K562 (cell line): Measurements from ENCODE around the gene EXOC6. TPM values are rescaled to one million over a fixed set of nuclear protein-coding genes. Genes with fewer than 3 reads are reported as not detected.

Experiments
- ATAC-seq: fragments of 200-7000 bp; cut with Tn5 transposase; 3 replicates; pipeline ENCODE4 v1.9.1; 2020; ENCODE audit warnings: moderate library complexity
- BruUV-seq: library from RNA; stranded (reverse); fragments of 400-500 nt; replicated peaks from 2 replicates; lab custom pipeline; 2021; lab: Mats Ljungman, UMichigan
- CTCF ChIA-PET: fragments of 300-600 bp; formaldehyde crosslinking; extraction: SDS; loops from one replicate; lab custom pipeline; 2021; ENCODE audit warnings: low intra/inter-chr PET ratio; lab: Yijun Ruan, JAX
- POLR2A ChIA-PET: fragments of 300-600, 350-650 bp; sonication (Branson Sonifier 250); formaldehyde crosslinking; extraction: SDS; loops from one replicate; lab custom pipeline; 2021; ENCODE audit warnings: antibody characterized with exemption, inconsistent platforms; lab: Yijun Ruan, JAX
- DNase-seq, 4 experiments: peaks; one replicate each; pipeline versions ENCODE4 v3.0.0 to v3.0.0-alpha.2; 2011 to 2018; ENCODE audit warnings: low spot score in 3 of 4, mixed read lengths in 3 of 4; ENCODE audit errors: extremely low read depth in 1 of 4
- FAIRE-seq: peaks from 2 replicates; lab custom pipeline; 2011; peaks lifted over from hg19 to GRCh38; lab: Jason Lieb, UNC
- H2AFZ ChIP-seq: 2 replicates; pipeline ENCODE4 v1.6.0; 2011; ENCODE audit warnings: low read depth, low read length, control low read depth, inconsistent platforms
- H3K27ac ChIP-seq: fragments of 200-600 bp; 3 replicates; pipeline ENCODE4 v1.8.0; 2011; ENCODE audit warnings: low read depth, mild to moderate bottlenecking, control low read depth, inconsistent platforms, low read length, moderate library complexity, mixed read lengths; ENCODE audit errors: extremely low read depth
- H3K27me3 ChIP-seq, 2 experiments: fragments of 300-600 bp in 1 of 2; 2 replicates in 1 of 2; 3 replicates in 1 of 2; pipeline versions ENCODE4 v1.6.0 to v1.8.0; 2011; ENCODE audit warnings: inconsistent platforms in 2 of 2, low read length in 2 of 2, mild to moderate bottlenecking in 1 of 2, mixed read lengths in 1 of 2, moderate library complexity in 1 of 2; ENCODE audit not compliant: control insufficient read depth in 2 of 2, insufficient read depth in 2 of 2
- H3K36me3 ChIP-seq: fragments of 300-600 bp; 3 replicates; pipeline ENCODE4 v1.8.0; 2011; ENCODE audit warnings: mild to moderate bottlenecking, low read length, inconsistent platforms; ENCODE audit not compliant: control insufficient read depth, insufficient read depth
- H3K4me1 ChIP-seq, 2 experiments: fragments of 200-600 bp in 1 of 2; replicated peaks in 1 of 2; 2 replicates in 1 of 2; 3 replicates in 1 of 2; pipeline versions ENCODE4 v1.5.1 to v1.8.0; 2011; ENCODE audit warnings: inconsistent platforms in 2 of 2, low read length in 2 of 2, mild to moderate bottlenecking in 1 of 2, mixed read lengths in 1 of 2, moderate library complexity in 1 of 2; ENCODE audit not compliant: control insufficient read depth in 2 of 2, insufficient read depth in 2 of 2
- H3K4me2 ChIP-seq: 2 replicates; pipeline ENCODE4 v1.6.1; 2011; ENCODE audit warnings: low read length, control low read depth, inconsistent platforms, mixed read lengths; ENCODE audit not compliant: insufficient read depth
- H3K4me3 ChIP-seq: fragments of 200-600 bp; sonication (generic), shearing (Covaris generic); 2 replicates; pipeline ENCODE4 v1.5.1; 2016; ENCODE audit warnings: control low read depth, inconsistent platforms
- H3K79me2 ChIP-seq: fragments of 200-600 bp; 3 replicates; pipeline ENCODE4 v1.8.0; 2011; ENCODE audit warnings: low read length, inconsistent platforms; ENCODE audit not compliant: control insufficient read depth, insufficient read depth
- H3K9ac ChIP-seq, 2 experiments: 2 replicates each; pipeline versions ENCODE4 v1.6.0 to v1.6.1; 2011; ENCODE audit warnings: low read depth in 2 of 2, low read length in 2 of 2, control low read depth in 1 of 2, inconsistent platforms in 1 of 2, mild to moderate bottlenecking in 1 of 2, mixed read lengths in 1 of 2; ENCODE audit not compliant: insufficient read depth in 1 of 2
- H3K9me1 ChIP-seq: one replicate; pipeline ENCODE4 v1.6.0; 2011; ENCODE audit warnings: inconsistent platforms, mild to moderate bottlenecking, low read length, moderate library complexity; ENCODE audit not compliant: control insufficient read depth, insufficient read depth
- H3K9me3 ChIP-seq: replicated peaks from 2 replicates; pipeline ENCODE4 v1.5.1; 2011; ENCODE audit warnings: low read depth, low read length, inconsistent platforms; ENCODE audit not compliant: control insufficient read depth, insufficient read depth
- H4K20me1 ChIP-seq: replicated peaks from 2 replicates; pipeline ENCODE4 v1.6.1; 2011; ENCODE audit warnings: low read length, inconsistent platforms, mixed read lengths; ENCODE audit not compliant: control insufficient read depth, insufficient read depth
- CBFA2T2 ChIP-seq: fragments of 450-650 bp; conservative IDR thresholded peaks from 2 replicates; pipeline ENCODE4 v1.6.1; 2017; ENCODE audit warnings: mild to moderate bottlenecking
- CREM ChIP-seq: IDR thresholded peaks from 2 replicates; pipeline ENCODE4 v1.6.1; 2014; ENCODE audit warnings: antibody characterized with exemption, low read depth
- DACH1 ChIP-seq: fragments of 450-650 bp; IDR thresholded peaks from 2 replicates; pipeline ENCODE4 v1.6.1; 2018; ENCODE audit not compliant: partially characterized antibody
- ESRRA ChIP-seq: fragments of 450-650 bp; IDR thresholded peaks from 2 replicates; pipeline ENCODE4 v1.6.1; 2014; ENCODE audit warnings: low read depth, mild to moderate bottlenecking, moderate library complexity, borderline replicate concordance
- GABPA ChIP-seq: fragments of 200-800 bp; sonication (Bioruptor generic); conservative IDR thresholded peaks from 2 replicates; pipeline ENCODE4 v1.6.1; 2016; ENCODE audit warnings: low read depth, missing genetic modification characterization, missing compliant biosample characterization
- HMGN3 ChIP-seq: IDR thresholded peaks from 2 replicates; pipeline ENCODE4 v1.6.1; 2011; ENCODE audit warnings: borderline replicate concordance, low read depth, mild to moderate bottlenecking, mixed read lengths, low read length; ENCODE audit not compliant: insufficient read length; ENCODE audit errors: extremely low read depth
- ILF3 ChIP-seq: fragments of 450-650 bp; IDR thresholded peaks from 2 replicates; pipeline ENCODE4 v1.6.1; 2018; ENCODE audit warnings: antibody characterized with exemption, mild to moderate bottlenecking, moderate library complexity, borderline replicate concordance
- JUND ChIP-seq, 2 experiments: IDR thresholded peaks; 2 replicates in 1 of 2; 3 replicates in 1 of 2; pipeline ENCODE4 v1.6.1; 2011; ENCODE audit warnings: borderline replicate concordance in 2 of 2, low read depth in 2 of 2, low read length in 2 of 2, improper control_type of control experiment in 1 of 2, missing biosample characterization in 1 of 2, missing genetic modification characterization in 1 of 2, missing genetic modification reagents in 1 of 2
- MED1 ChIP-seq: sonication (generic); formaldehyde crosslinking; IDR thresholded peaks from 2 replicates; pipeline ENCODE4 v1.8.1; 2023; ENCODE audit warnings: missing genetic modification reagents, borderline replicate concordance
- MTA2 ChIP-seq: fragments of 450-650 bp; IDR thresholded peaks from 2 replicates; pipeline ENCODE4 v1.6.1; 2016; ENCODE audit warnings: low read depth
- MYC ChIP-seq, 2 experiments: fragments of 250-450 bp in 1 of 2; sonication (Bioruptor Pico) in 1 of 2; IDR thresholded peaks; 2 replicates each; pipeline versions ENCODE4 v1.5.1 to v1.6.1; 2012 to 2021; ENCODE audit warnings: low read depth in 2 of 2, borderline replicate concordance in 1 of 2, improper control_type of control experiment in 1 of 2, low read length in 1 of 2, mild to moderate bottlenecking in 1 of 2, moderate library complexity in 1 of 2
- POLR2H ChIP-seq: IDR thresholded peaks from 2 replicates; pipeline ENCODE4 v1.6.1; 2016; ENCODE audit warnings: missing genetic modification characterization, low read depth, mild to moderate bottlenecking, control low read depth, missing compliant biosample characterization, moderate library complexity
- RAD51 ChIP-seq: fragments of 450-650 bp; IDR thresholded peaks from 2 replicates; pipeline ENCODE4 v1.7.1; 2016; ENCODE audit warnings: low read depth, mild to moderate bottlenecking, borderline replicate concordance
- RBM25 ChIP-seq: fragments of 200-400 bp; formaldehyde crosslinking; IDR thresholded peaks from 2 replicates; pipeline ENCODE4 v1.6.1; 2018; ENCODE audit warnings: low read length, low read depth, moderate library complexity; ENCODE audit not compliant: severe bottlenecking
- SNRNP70 ChIP-seq: fragments of 200-400 bp; formaldehyde crosslinking; optimal IDR thresholded peaks from 2 replicates; pipeline ENCODE3; 2017; ENCODE audit warnings: low read depth, low read length
- TSC22D4 ChIP-seq: fragments of 450-650 bp; IDR thresholded peaks from 2 replicates; pipeline ENCODE4 v1.6.1; 2016; ENCODE audit warnings: missing genetic modification characterization, missing biosample characterization, control low read depth
- ZC3H11A ChIP-seq: IDR thresholded peaks from 2 replicates; pipeline ENCODE4 v1.6.1; 2012; ENCODE audit warnings: low read depth, low read length, improper control_type of control experiment
- ZNF140 ChIP-seq: fragments of 250-450 bp; sonication (Bioruptor Pico); IDR thresholded peaks from 2 replicates; pipeline ENCODE4 v1.8.0; 2021; ENCODE audit warnings: moderate library complexity, mild to moderate bottlenecking, inconsistent platforms
- ZNF174 ChIP-seq: fragments of 250-450 bp; sonication (Bioruptor Pico); IDR thresholded peaks from 2 replicates; pipeline ENCODE4 v1.4.0; 2020; ENCODE audit warnings: mild to moderate bottlenecking
- ZNF76 ChIP-seq: fragments of 250-450 bp; sonication (Bioruptor Pico); IDR thresholded peaks from 2 replicates; pipeline ENCODE4 v1.4.0; 2020; ENCODE audit warnings: mild to moderate bottlenecking, moderate library complexity, borderline replicate concordance
- WGBS: fragments of 100-300 bp; shearing (Covaris generic); methylation state at CpG from one replicate; pipeline ENCODE4 v1.1.6; 2016; ENCODE audit warnings: low coverage, mixed read lengths; ENCODE audit not compliant: insufficient coverage; ENCODE audit errors: missing lambda C conversion rate; 5-methylcytosine and 5-hydroxymethylcytosine counted together
- in situ Hi-C: fragments of 300-500 bp; cut with MboI; formaldehyde crosslinking; loops from 4 replicates; pipeline ENCODE4 v1.15.0; 2018; ENCODE audit warnings: inconsistent platforms, mixed read lengths
- intact Hi-C: fragments of 100-400 bp; cut with micrococcal nuclease; formaldehyde crosslinking; loops from 2 replicates; pipeline ENCODE4 v1.14.2; 2022
- polyA plus RNA-seq, 8 experiments: library from polyadenylated mRNA; depleted of rRNA in 4 of 8; stranded (reverse) in 5 of 8; unstranded in 3 of 8; fragments of >200 nt; fragmentation: Nextera tagmentation in 2 of 8; fragmentation: Illumina TruSeq in 1 of 8; extraction: Ambion mirVana in 2 of 8; extraction: Trizol in 1 of 8; gene quantifications; 2 replicates each; pipeline versions ENCODE4 v1.2.1 to v1.2.3, GENCODE V29; 2011 to 2014; ENCODE audit warnings: inconsistent platforms in 1 of 8, missing spikeins in 1 of 8
- total RNA-seq, 7 experiments: library from RNA; depleted of rRNA in 6 of 7; stranded (reverse); fragments of >200 nt in 6 of 7; fragmentation: Illumina TruSeq in 2 of 7; extraction: Trizol in 2 of 7; gene quantifications; 2 replicates each; pipeline versions ENCODE4 v1.2.1 to v1.2.3, GENCODE V29; 2011 to 2021; ENCODE audit warnings: low replicate concordance in 1 of 7
- TF ChIP-seq, protein P1 (sequence below): sonication (generic); formaldehyde crosslinking; IDR thresholded peaks from 2 replicates; pipeline ENCODE4 v1.5.0; 2020; ENCODE audit warnings: missing genetic modification reagents
- TF ChIP-seq, protein P2 (sequence below): sonication (generic); formaldehyde crosslinking; IDR thresholded peaks from 2 replicates; pipeline ENCODE4 v1.9.0; 2022; ENCODE audit warnings: mild to moderate bottlenecking, missing genetic modification reagents

The EXOC6 gene
- total and polyA plus RNA-seq, 9 of the 15 experiments (the other 6 are each of a cell fraction or from before 2014, with no cell fraction given) = 13.9 to 42.8 (median 24.9) TPM

DNA sequence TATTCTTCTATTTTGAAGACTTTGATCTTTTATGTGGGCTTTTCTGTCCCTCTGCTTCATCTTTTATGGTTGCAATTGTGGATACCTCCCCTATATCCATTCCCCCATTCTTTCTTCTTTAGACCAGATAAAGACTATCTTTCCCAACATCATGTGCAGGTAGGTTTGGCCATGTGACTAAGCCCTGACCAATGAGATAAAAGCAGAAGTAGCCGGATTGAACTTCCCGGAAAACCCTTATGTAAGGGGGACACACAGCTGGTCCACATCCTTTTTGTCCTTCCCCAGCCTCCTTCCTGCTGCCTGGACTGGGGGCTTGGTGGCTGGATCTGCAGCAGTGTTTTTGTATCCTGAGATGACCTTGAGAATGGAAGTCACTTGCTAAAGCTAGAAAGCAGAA, 33.5 kb upstream of the EXOC6 start:
- intact Hi-C loops = no loop called here
- H3K4me3 ChIP-seq = no peak overlapping the region
- TF ChIP-seq JUND (IDR thresholded peaks at IDR 0.05; ENCODE audit: borderline replicate concordance, low read depth, low read length) (no peak), JUND (tag; IDR thresholded peaks at IDR 0.05; ENCODE audit: borderline replicate concordance, low read depth, low read length) (no peak), ILF3 (no peak), ZC3H11A (no peak), MTA2 (no peak), ESRRA (peak; percentile 30; the same call in 1 of the 2 replicates), GABPA (tag) (no peak), CBFA2T2 (0 out of 2 replicates have a peak, but pooled peaks have one; percentile 8), HMGN3 (no peak), SNRNP70 (no peak), POLR2H (no peak), RAD51 (peak; percentile 74; the same call in 1 of the 2 replicates), ZNF174 (CRISPR knock-in tag) (no peak), MED1 (CRISPR knock-in tag) (no peak), DACH1 (no peak), TSC22D4 (tag) (no peak), ZNF140 (CRISPR knock-in tag) (no peak), ZNF76 (no peak), MYC (IDR thresholded peaks at IDR 0.05; ENCODE audit: low read depth, low read length) (no peak), MYC (CRISPR knock-in tag; IDR thresholded peaks at IDR 0.05; ENCODE audit: borderline replicate concordance, low read depth) (no peak), RBM25 (peak; percentile 22), CREM (no peak)
- TF ChIP-seq, protein P1, sequence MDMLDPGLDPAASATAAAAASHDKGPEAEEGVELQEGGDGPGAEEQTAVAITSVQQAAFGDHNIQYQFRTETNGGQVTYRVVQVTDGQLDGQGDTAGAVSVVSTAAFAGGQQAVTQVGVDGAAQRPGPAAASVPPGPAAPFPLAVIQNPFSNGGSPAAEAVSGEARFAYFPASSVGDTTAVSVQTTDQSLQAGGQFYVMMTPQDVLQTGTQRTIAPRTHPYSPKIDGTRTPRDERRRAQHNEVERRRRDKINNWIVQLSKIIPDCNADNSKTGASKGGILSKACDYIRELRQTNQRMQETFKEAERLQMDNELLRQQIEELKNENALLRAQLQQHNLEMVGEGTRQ (CRISPR knock-in tag) = peak; percentile 78
- TF ChIP-seq, protein P2, sequence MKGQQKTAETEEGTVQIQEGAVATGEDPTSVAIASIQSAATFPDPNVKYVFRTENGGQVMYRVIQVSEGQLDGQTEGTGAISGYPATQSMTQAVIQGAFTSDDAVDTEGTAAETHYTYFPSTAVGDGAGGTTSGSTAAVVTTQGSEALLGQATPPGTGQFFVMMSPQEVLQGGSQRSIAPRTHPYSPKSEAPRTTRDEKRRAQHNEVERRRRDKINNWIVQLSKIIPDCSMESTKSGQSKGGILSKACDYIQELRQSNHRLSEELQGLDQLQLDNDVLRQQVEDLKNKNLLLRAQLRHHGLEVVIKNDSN (CRISPR knock-in tag) = peak; percentile 56

More for the DNA sequence above, 33.5 kb upstream of the EXOC6 start:
- H3K9ac ChIP-seq = no peak overlapping the region
- H3K4me2 ChIP-seq = no peak overlapping the region; the same call in 1 of the 2 replicates
- no TSS peak for BruUV-seq
- DNase-seq (no peak), FAIRE-seq (peak; percentile 60), ATAC-seq (no peak)
- 28% methylated on average over 2 of the region's 2 CpGs for WGBS
- no peaks in the 10 kb centered on the region for H3K9me1 ChIP-seq
- ChIA-PET CTCF (interaction anchor here (0.5 kb wide), 1 partner anchor 55 kb away, joined by 3 read pairs; no protein-coding TSS in a partner anchor), POLR2A (interaction anchor here (1.2 kb wide), 1 partner anchor 14 kb away, joined by 3 read pairs; no protein-coding TSS in a partner anchor)
- H2AFZ ChIP-seq = peak overlapping the region; percentile 78; the same call in 1 of the 2 replicates
- H3K27me3 ChIP-seq = no peaks in the 10 kb centered on the region
- H3K79me2 ChIP-seq = no peaks in the 10 kb centered on the region
- no peaks in the 10 kb centered on the region for H3K9me3 ChIP-seq
- peaks cover 0 to 3% of the 10 kb centered on the region in 2 experiments; a peak in 3 of 5 replicates for H3K4me1 ChIP-seq
- H3K36me3 ChIP-seq = no peaks in the 10 kb centered on the region
- no peak overlapping the region for H3K27ac ChIP-seq
- H4K20me1 ChIP-seq = no peaks in the 10 kb centered on the region
- in situ Hi-C loops = no loop called here
